MV-4-11 (cell line): ENCODE results near the gene NVL.
A peak's percentile ranks its signal among the peaks of the same experiment; 100 is the strongest.
"Not testable (repeated sequence)": the region's sequence is repeated elsewhere in the genome, so short reads cannot be mapped to it uniquely, and the experiment has no call there.

Source experiments
- DNase-seq: peaks from one replicate; lab custom pipeline; 2025; lab: John Stamatoyannopoulos, UW

The NVL gene

DNA sequence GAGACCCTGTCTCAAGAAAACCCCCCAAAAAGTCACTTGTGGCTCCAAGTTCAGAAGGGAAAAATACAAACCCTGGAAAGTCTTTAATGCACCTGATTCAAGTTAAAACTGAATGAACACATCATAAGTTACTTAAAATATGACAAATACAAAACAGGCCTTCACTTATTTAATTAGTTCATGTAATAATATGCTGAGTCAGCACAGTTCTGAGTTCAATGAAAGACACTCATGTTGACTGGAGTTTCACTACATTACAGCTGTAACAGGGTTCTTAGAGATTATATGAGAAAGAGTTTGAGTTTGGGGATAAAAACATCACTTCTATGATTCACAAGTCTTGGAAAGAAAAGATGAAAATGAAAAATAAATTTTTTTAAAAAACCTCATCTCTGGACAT is 96.0 kb downstream of the NVL start:
- DNase-seq, result no peak

- DNase-seq, result no peak
These were observed 103.0 kb downstream of the NVL start for GRCh38 chr1:224226849-224227502.

DNA sequence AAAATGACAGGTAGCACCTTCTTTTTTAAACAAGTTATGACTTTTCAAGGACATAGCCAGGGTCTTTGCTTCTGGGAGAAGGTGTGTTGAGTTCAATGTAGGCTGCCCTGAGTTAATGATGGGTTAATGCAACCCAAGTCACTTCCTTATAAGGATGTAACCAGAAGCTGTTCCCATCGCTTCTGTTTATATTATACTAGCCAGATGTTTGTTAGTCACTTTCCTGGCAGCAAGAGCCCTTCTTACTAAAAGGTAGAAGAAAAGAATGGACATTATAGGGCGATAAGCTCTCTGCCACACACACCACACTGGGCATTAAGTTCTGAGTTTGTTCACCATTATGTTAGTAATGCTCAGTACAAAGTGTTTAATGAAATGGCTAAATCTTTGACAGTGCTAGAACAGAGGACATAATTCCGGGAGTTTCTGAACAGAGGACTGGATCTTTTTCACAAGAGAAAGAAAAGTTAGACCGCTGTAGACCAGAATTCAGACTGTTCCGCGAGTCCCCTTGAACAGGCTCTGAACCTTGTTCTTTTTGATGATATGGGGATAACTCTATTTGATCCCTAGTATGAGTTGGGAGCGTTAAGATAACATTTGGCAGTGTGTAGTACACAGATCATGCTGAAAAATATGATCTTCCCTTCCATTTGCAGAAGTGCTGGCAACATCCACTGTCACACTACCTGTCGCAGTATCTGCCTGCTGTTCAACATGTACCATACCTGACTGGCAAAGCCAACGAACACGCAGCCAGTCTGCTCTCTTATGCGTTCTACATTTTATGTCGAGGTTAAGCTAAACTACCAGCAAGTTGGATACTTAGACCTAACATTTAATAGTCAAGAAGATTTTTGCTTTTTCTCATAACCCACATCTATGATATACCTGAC is 105.9 kb downstream of the NVL start:
- peak; percentile 13 for DNase-seq

DNA sequence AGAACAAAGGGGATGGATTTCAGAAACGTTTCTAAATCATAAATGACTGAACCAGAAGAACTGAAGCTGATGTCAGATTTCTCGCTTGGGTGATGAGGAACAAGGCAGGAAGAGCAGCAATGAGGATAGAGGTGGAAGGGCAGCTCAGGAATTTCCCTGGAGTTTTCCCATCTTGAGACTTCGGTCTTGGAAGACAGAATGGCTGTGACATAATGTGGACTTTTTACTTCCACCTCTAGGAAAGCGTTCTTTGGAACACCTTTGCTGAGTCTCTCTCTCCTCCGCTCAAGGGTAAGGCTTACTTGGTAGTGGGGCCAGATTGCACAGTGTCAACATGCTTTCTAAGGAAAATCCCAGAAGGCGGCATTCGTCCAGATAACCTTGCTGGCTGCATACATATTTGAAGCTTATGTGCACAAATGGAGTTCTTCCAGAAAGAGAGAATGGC is 110.3 kb downstream of the NVL start:
- no peak for DNase-seq

GRCh38 chr1:224219011-224219611 is 110.9 kb downstream of the NVL start:
- no peak for DNase-seq

DNA sequence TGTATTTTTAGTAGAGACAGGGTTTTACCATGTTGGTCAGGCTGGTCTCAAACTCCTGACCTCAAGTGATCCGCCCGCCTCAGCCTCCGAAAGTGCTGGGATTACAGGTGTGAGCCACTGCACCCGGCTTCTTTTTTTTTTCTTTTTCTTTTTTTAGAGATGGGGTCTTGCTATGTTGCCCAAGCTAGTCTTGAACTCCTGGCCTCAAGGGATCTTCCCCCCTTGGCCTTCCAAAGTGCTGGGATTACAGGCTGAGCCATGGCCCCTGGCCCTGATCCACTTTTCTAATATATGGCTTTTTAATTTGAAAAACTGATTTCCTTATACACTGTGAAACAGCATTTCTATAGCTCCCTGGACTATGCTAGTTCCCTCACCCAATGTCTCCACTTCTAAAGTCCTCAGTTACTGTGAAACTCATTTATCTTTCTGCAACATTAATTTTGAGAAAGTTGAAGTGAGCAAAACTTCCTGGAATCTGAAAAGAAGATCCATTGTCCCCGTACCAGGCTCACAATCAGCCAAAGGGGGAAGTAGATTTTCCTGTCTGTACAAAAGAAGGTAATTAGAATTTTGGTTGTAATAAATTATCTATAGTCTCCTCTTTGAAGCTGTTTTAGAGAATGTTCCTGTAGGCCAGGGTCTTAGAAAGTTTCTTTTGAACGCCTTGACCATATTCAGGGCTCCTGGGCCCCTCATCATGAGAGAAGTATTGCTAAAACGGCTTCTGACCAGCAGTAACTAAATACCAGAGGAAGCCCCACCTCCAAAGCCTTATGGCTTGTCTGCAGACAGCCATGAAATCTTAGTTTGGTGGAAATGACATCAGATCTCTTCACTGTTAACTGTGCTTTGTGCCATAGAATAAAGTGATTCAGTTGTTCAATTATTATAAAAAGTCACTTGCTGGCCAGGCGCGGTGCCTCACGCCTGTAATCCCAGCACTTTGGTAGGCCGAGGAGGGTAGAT is 112.0 kb downstream of the NVL start:
- DNase-seq, result peak; percentile 57

DNA sequence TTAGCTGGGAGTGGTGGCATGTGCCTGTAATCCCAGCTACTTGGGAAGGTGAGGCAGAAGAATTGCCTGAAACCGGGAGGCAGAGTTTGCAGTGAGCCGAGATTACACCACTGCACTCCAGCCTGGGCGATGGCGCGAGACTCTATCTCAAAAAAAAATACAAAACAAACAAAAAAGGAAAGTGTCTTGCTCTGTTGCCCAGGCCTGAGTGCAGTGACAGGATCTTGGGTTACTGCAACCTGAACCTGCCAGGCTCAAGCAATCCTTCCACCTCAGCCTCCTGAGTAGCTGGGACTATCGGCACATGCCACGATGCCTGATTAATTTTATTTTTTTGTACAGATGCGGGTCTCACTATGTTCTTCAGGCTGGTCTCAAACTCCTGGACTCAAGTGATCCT is 113.6 kb downstream of the NVL start:
- DNase-seq, result no peak

GRCh38 chr1:224213438-224214119 is 116.4 kb downstream of the NVL start:
- no peak for DNase-seq

GRCh38 chr1:224212618-224213061 is 117.3 kb downstream of the NVL start:
- no peak for DNase-seq

DNA sequence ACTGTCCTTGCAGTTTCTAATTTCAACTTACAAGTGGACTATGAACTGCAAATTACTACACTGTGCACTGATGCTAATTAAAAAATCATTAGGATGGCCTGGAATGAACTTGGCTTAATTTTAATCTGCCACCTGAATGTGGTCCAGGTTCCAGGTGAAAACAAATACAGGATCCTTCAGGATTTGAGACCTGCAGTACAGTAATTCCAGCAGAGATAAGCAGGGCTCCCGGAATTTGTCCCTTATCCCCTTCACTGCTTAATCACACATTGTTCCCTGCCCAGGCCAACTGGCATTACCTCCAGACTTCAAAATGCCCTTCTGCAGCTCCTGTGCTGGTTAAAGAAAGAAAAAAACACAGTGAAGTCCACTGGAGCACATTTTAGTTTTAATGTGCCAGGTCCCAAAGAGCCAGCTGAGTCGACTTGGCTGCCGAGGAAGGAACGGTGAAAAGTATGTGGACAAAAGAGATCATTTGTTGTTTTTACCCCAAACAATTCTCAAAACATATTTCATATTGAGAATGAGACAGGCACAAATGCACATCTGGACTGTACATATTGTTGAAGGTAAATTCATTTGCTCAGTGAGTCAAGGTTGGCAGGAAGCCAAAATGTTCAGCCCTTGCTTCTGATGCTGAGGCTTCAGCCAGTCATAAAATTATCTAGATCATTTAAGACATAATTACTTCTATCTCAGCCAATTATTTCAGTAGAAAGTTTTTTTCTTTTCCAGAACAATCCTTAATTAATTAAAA is 118.6 kb downstream of the NVL start:
- no peak for DNase-seq

- DNase-seq, result not testable (repeated sequence)
These were observed 123.9 kb downstream of the NVL start for GRCh38 chr1:224205931-224206538.

- DNase-seq, result peak; percentile 80
These were observed 124.5 kb downstream of the NVL start for GRCh38 chr1:224205438-224205840.

DNA sequence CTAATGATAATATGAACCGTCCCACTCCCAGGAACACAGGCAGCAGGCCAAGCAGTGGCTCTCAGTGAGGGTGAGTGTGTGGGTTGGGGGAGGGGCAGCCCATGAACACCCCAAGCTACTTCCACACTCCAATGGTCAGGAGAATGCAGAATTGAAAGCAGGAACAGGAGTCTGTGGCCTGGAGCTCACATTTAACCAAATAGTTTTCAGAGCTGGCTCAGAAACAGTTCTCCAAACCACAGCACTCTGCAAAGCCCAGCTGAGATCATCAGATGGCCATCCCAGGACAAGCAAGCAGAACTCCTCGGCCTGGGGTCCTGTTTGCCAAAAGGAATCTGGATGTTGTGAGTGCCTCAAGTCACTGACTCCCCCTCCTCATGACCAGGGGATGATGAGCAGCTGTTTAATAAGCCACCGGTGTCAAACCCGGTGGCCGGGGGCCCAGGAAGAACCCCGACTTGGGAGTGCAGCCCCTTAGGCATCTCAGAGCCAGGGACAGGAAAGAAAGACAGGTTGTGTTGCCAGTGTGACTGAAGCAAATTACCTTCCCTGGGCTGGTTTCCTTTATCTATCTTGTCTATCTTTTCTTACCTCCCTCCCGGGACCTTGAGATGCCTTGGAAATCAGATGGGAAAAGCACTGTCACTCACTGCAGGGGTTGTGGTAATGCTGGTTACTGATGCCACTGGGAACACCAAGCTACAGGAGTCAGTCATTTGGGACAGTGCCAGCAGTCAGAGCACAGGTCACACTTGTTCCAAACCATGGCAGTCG is 126.5 kb downstream of the NVL start:
- peak; percentile 98 for DNase-seq

DNA sequence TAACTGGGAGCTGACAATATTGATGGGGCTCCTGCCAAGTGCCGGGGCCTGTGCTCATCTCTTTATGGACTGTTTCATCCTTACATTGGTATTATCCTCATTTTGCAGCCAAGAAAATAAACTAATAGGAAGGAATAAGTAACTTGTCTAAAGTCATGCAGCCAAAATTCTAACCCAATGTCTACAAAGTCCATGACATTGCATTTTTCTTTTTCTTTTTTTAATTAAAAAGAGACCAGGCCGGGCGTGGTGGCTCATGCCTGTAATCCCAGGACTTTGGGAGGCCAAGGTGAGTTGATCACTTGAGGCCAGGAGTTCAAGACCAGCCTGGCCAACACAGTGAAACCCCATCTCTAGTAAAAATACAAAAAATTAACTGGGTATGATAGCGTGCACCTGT is 128.1 kb downstream of the NVL start:
- DNase-seq, result no peak

- no peak for DNase-seq
These were observed 128.6 kb downstream of the NVL start for GRCh38 chr1:224201383-224201782.

DNA sequence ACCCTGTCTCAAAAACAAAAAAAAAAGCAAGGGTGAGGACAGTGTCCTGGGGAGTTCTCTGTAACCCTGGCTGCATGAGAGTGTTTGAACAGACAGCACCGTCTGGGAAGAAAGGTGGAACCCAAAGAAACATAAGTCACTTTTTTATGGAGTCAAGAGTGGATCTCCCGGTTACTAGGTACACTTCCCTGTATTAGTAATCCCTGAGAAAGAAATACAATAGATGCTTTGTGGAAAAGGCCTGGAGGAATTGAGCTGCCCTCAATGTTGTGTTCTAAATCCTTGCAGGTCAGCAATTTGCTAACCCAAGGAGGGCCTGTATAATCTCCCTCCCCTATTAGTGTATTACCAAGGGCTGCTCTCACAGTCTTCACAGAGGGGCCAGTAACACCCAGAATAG is 130.3 kb downstream of the NVL start:
- DNase-seq, result no peak

GRCh38 chr1:224198572-224198971 is 131.4 kb downstream of the NVL start:
- DNase-seq, result no peak

DNA sequence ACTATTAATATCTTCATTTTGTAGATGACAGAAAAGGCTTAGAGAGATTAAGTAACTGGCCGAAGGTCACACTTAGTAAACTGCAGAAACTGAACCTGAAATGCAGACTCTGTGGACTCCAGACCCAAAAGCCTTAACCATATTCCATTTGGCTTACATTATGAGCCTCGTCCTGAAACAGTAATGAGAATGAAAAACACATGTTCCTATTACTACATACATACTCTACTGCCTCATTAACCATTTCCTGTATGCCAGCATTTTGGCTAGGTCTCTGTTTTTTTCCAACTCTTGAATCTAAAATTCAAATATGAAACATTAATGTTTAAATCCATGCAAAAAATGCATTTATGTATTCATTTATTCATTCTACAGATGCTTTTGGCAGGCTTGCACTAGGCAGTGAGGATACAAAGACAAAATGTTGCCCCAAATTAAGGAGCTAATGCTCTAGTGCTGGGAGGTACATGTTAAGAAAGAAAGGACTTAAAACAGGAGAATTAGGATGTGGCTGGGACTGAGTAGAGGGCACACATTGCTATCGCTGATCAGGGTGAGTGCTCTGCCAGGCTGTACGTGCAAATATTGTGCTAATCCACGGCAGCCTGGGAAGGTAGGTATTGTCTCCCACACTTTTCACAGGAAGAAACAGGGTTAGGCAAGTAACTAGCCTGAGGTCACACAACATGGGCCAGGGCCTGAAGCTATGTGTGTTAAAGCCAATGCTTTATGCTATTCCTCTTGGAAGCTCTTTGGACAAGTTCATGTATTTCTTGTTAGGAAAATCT is 133.0 kb downstream of the NVL start:
- DNase-seq, result no peak
